B cell (primary cell): ENCODE results near the gene KRT34. TPM values are rescaled to one million over a fixed set of nuclear protein-coding genes. Genes with fewer than 3 reads are reported as not detected.

Experiments used
- ATAC-seq: fragments of 200-7000 bp; cut with Tn5 transposase; one replicate; pipeline ENCODE4 v1.10.0; 2021; ENCODE audit warnings: low read depth, mild to moderate bottlenecking, moderate number of reproducible peaks, moderate library complexity
- CTCF ChIA-PET: fragments of 350-600 bp; sonication (Branson Sonifier 250); formaldehyde crosslinking; loops from one replicate; lab custom pipeline; 2021; ENCODE audit warnings: antibody characterized with exemption, inconsistent platforms; lab: Charles Lee
- POLR2A ChIA-PET: fragments of 350-600 bp; sonication (Branson Sonifier 250); formaldehyde crosslinking; loops from one replicate; lab custom pipeline; 2021; ENCODE audit warnings: antibody characterized with exemption; lab: Charles Lee
- DNase-seq: peaks from one replicate; pipeline ENCODE4 v3.0.0; 2013
- H2AFZ ChIP-seq: 2 replicates; pipeline ENCODE4 v1.6.1; 2012; ENCODE audit warnings: mild to moderate bottlenecking, low read depth, low read length; ENCODE audit not compliant: insufficient read depth, poor library complexity, severe bottlenecking
- H3K27ac ChIP-seq, 2 donors: 1 replicate in 1 of 2; 2 replicates in 1 of 2; pipeline ENCODE4 v1.5.1; 2012 to 2013; ENCODE audit warnings: low read length in 2 of 2, mild to moderate bottlenecking in 2 of 2, moderate library complexity in 1 of 2
- H3K27me3 ChIP-seq, 4 experiments: fragments of 200-600 bp in 1 of 4; sonication (generic) in 1 of 4; replicated peaks in 1 of 4; 1 replicate in 2 of 4; 2 replicates in 2 of 4; pipeline versions ENCODE4 v1.6.1 to v1.7.0; 2013 to 2016; ENCODE audit warnings: low read length in 3 of 4, mild to moderate bottlenecking in 2 of 4, mixed read lengths in 1 of 4, moderate library complexity in 1 of 4; ENCODE audit not compliant: insufficient read depth in 4 of 4, control insufficient read depth in 3 of 4; ENCODE audit errors: control extremely low read depth in 1 of 4
- H3K36me3 ChIP-seq, 2 experiments: replicated peaks in 1 of 2; 1 replicate in 1 of 2; 2 replicates in 1 of 2; pipeline versions ENCODE4 v1.6.1 to v1.7.1; 2013; ENCODE audit warnings: low read length in 1 of 2; ENCODE audit not compliant: insufficient read depth in 2 of 2, control insufficient read depth in 1 of 2; ENCODE audit errors: control extremely low read depth in 1 of 2, extremely low read depth in 1 of 2
- H3K4me1 ChIP-seq, 2 donors: fragments of 200-600 bp in 1 of 2; sonication (generic) in 1 of 2; 1 replicate in 1 of 2; 2 replicates in 1 of 2; pipeline versions ENCODE4 v1.5.1 to v1.6.1; 2013 to 2017; ENCODE audit warnings: low read length in 2 of 2; ENCODE audit not compliant: control insufficient read depth in 2 of 2, insufficient read depth in 2 of 2
- H3K4me2 ChIP-seq: replicated peaks from 2 replicates; pipeline ENCODE3; 2012; ENCODE audit warnings: mild to moderate bottlenecking, low read depth, low read length; ENCODE audit not compliant: poor library complexity, severe bottlenecking
- H3K4me3 ChIP-seq, 5 experiments: fragments of 200-600 bp in 1 of 5; sonication (generic) in 1 of 5; 1 replicate in 3 of 5; 2 replicates in 2 of 5; pipeline versions ENCODE4 v1.5.1 to v1.7.0; 2011 to 2016; ENCODE audit warnings: low read length in 4 of 5, mild to moderate bottlenecking in 4 of 5, low read depth in 2 of 5, control low read depth in 1 of 5, moderate library complexity in 1 of 5; ENCODE audit not compliant: insufficient read depth in 1 of 5; ENCODE audit errors: control extremely low read depth in 1 of 5, extremely low read depth in 1 of 5
- H3K79me2 ChIP-seq: fragments of 200-600 bp; sonication (generic); one replicate; pipeline ENCODE4 v1.6.0; 2016; ENCODE audit warnings: low read length; ENCODE audit not compliant: control insufficient read depth, insufficient read depth
- H3K9ac ChIP-seq: fragments of 200-600 bp; sonication (generic); 2 replicates; pipeline ENCODE4 v1.6.1; 2017; ENCODE audit warnings: mild to moderate bottlenecking, low read length, moderate library complexity
- H3K9me3 ChIP-seq, 3 donors: one replicate each; pipeline versions ENCODE4 v1.6.1 to v1.7.1; 2013; ENCODE audit warnings: low read length in 2 of 3; ENCODE audit not compliant: control insufficient read depth in 2 of 3, insufficient read depth in 1 of 3; ENCODE audit errors: control extremely low read depth in 1 of 3
- H4K20me1 ChIP-seq: 2 replicates; pipeline ENCODE4 v1.6.0; 2012; ENCODE audit warnings: mild to moderate bottlenecking, low read length; ENCODE audit not compliant: insufficient read depth, control insufficient read depth, poor library complexity, severe bottlenecking
- H3K27ac Mint-ChIP-seq: one replicate; pipeline ENCODE4 v1.8.0; 2021; ENCODE audit warnings: mixed read lengths
- H3K27me3 Mint-ChIP-seq: one replicate; pipeline ENCODE4 v1.8.0; 2021; ENCODE audit warnings: mixed read lengths
- H3K4me1 Mint-ChIP-seq: one replicate; pipeline ENCODE4 v1.8.0; 2021; ENCODE audit warnings: mixed read lengths
- H3K4me3 Mint-ChIP-seq: one replicate; pipeline ENCODE4 v1.8.0; 2021; ENCODE audit warnings: mixed read lengths
- H3K9me3 Mint-ChIP-seq: one replicate; pipeline ENCODE4 v1.8.0; 2022; ENCODE audit warnings: mixed read lengths; ENCODE audit not compliant: insufficient read depth
- CTCF ChIP-seq: fragments of 200-600 bp; IDR thresholded peaks from one replicate; pipeline ENCODE4 v1.8.0; 2022; ENCODE audit warnings: antibody characterized with exemption, mild to moderate bottlenecking
- EZH2 ChIP-seq: IDR thresholded peaks from 2 replicates; pipeline ENCODE4 v1.6.1; 2012; ENCODE audit warnings: borderline replicate concordance, low read depth, mild to moderate bottlenecking, moderate library complexity, low read length; ENCODE audit not compliant: insufficient read depth, poor library complexity, severe bottlenecking
- WGBS: methylation state at CpG from one replicate; pipeline ENCODE4 v1.1.5; 2013; ENCODE audit warnings: missing lambda C conversion rate; ENCODE audit not compliant: insufficient coverage; 5-methylcytosine and 5-hydroxymethylcytosine counted together
- intact Hi-C: fragments of 100-400 bp; cut with micrococcal nuclease; formaldehyde crosslinking; loops from one replicate; pipeline ENCODE4 v1.10.0; 2022
- polyA plus RNA-seq: library from polyadenylated mRNA; depleted of rRNA; stranded (reverse); fragments of >200 nt; gene quantifications from 2 replicates; pipeline ENCODE4 v1.2.3, GENCODE V29; 2012
- total RNA-seq, 2 donors: library from RNA; stranded (reverse); fragments of 120-200 nt in 1 of 2; gene quantifications; 1 replicate in 1 of 2; 2 replicates in 1 of 2; pipeline versions ENCODE4 v1.2.3 to v1.2.4, GENCODE V29; 2013 to 2022

Gene KRT34
- total and polyA plus RNA-seq, 2 donors (not counting 1 experiment from before 2014, with no cell fraction given) = not detected

GRCh38 chr17:41340934-41341861 lies 40.9 kb downstream of the KRT34 start:
- ChIA-PET CTCF (no interaction called here), POLR2A (no interaction called here)
- Histone ChIP-seq H3K9ac (no peak overlapping the region), H3K9me3 (peaks cover 0 to 10% (median 0%) of the 10 kb centered on the region in 3 donors), H4K20me1 (no peaks in the 10 kb centered on the region), H3K36me3 (no peaks in the 10 kb centered on the region), H3K27ac (no peak overlapping the region), H2AFZ (no peak overlapping the region), H3K4me1 (peaks cover 0 to 11% of the 10 kb centered on the region in 2 donors), H3K4me3 (no peak overlapping the region), H3K4me2 (no peak overlapping the region), H3K27me3 (peaks cover 0 to 4% (median 0%) of the 10 kb centered on the region in 4 experiments), H3K79me2 (no peaks in the 10 kb centered on the region)
- peaks cover 16% of the 10 kb centered on the region for H3K27me3 Mint-ChIP-seq
- H3K9me3 Mint-ChIP-seq = peaks cover 6% of the 10 kb centered on the region
- intact Hi-C loops = no loop called here
- no peak for TF ChIP-seq EZH2
- TF ChIP-seq CTCF = no peak
- 88% methylated on average over 6 of the region's 7 CpGs for WGBS
- no peak overlapping the region for H3K27ac Mint-ChIP-seq
- peaks cover 4% of the 10 kb centered on the region for H3K4me1 Mint-ChIP-seq
- H3K4me3 Mint-ChIP-seq = no peak overlapping the region
- ATAC-seq = no peak
- DNase-seq = no peak

- no peak overlapping the region for H3K4me3 ChIP-seq
- ChIA-PET CTCF (interaction anchor here (1.5 kb wide), 1 partner anchor 12 kb away, joined by 6 read pairs; no protein-coding TSS in a partner anchor), POLR2A (no interaction called here)
- intact Hi-C loops = no loop called here
- Mint-ChIP-seq H3K27ac (no peak overlapping the region), H3K27me3 (peaks cover 20% of the 10 kb centered on the region), H3K4me3 (no peak overlapping the region), H3K9me3 (peaks cover 6% of the 10 kb centered on the region), H3K4me1 (peaks cover 4% of the 10 kb centered on the region)
- no peaks in the 10 kb centered on the region for H3K36me3 ChIP-seq
- no peak overlapping the region for H3K27ac ChIP-seq
- TF ChIP-seq EZH2 (no peak), CTCF (no peak)
- 89% methylated on average over 2 of the region's 3 CpGs for WGBS
- no peak overlapping the region for H3K9ac ChIP-seq
- no peak for DNase-seq
- ATAC-seq = no peak
- peaks cover 0 to 10% (median 0%) of the 10 kb centered on the region in 3 donors for H3K9me3 ChIP-seq
- H3K4me2 ChIP-seq = no peak overlapping the region
- peaks cover 0 to 7% (median 0%) of the 10 kb centered on the region in 4 experiments for H3K27me3 ChIP-seq
- H2AFZ ChIP-seq = no peak overlapping the region
- peaks cover 0 to 11% of the 10 kb centered on the region in 2 donors for H3K4me1 ChIP-seq
- H4K20me1 ChIP-seq = no peaks in the 10 kb centered on the region
- no peaks in the 10 kb centered on the region for H3K79me2 ChIP-seq
Observed at GRCh38 chr17:41340494-41340893, 41.6 kb downstream of the KRT34 start.
